K562 (cell line): ENCODE measurements around the gene NR3C1. TPM values are rescaled to one million over a fixed set of nuclear protein-coding genes. Genes with fewer than 3 reads are reported as not detected.

Experiments
- ATAC-seq: fragments of 200-7000 bp; cut with Tn5 transposase; 3 replicates; pipeline ENCODE4 v1.9.1; 2020; ENCODE audit warnings: moderate library complexity
- BruUV-seq: library from RNA; stranded (reverse); fragments of 400-500 nt; replicated peaks from 2 replicates; lab custom pipeline; 2021; lab: Mats Ljungman, UMichigan
- CTCF ChIA-PET: fragments of 300-600 bp; formaldehyde crosslinking; extraction: SDS; loops from one replicate; lab custom pipeline; 2021; ENCODE audit warnings: low intra/inter-chr PET ratio; lab: Yijun Ruan, JAX
- POLR2A ChIA-PET: fragments of 300-600, 350-650 bp; sonication (Branson Sonifier 250); formaldehyde crosslinking; extraction: SDS; loops from one replicate; lab custom pipeline; 2021; ENCODE audit warnings: antibody characterized with exemption, inconsistent platforms; lab: Yijun Ruan, JAX
- DNase-seq, 4 experiments: peaks; one replicate each; pipeline versions ENCODE4 v3.0.0 to v3.0.0-alpha.2; 2011 to 2018; ENCODE audit warnings: low spot score in 3 of 4, mixed read lengths in 3 of 4; ENCODE audit errors: extremely low read depth in 1 of 4
- FAIRE-seq: peaks from 2 replicates; lab custom pipeline; 2011; peaks lifted over from hg19 to GRCh38; lab: Jason Lieb, UNC
- H2AFZ ChIP-seq: 2 replicates; pipeline ENCODE4 v1.6.0; 2011; ENCODE audit warnings: low read depth, low read length, control low read depth, inconsistent platforms
- H3K27ac ChIP-seq: fragments of 200-600 bp; 3 replicates; pipeline ENCODE4 v1.8.0; 2011; ENCODE audit warnings: low read depth, mild to moderate bottlenecking, control low read depth, inconsistent platforms, low read length, moderate library complexity, mixed read lengths; ENCODE audit errors: extremely low read depth
- H3K27me3 ChIP-seq, 2 experiments: fragments of 300-600 bp in 1 of 2; 2 replicates in 1 of 2; 3 replicates in 1 of 2; pipeline versions ENCODE4 v1.6.0 to v1.8.0; 2011; ENCODE audit warnings: inconsistent platforms in 2 of 2, low read length in 2 of 2, mild to moderate bottlenecking in 1 of 2, mixed read lengths in 1 of 2, moderate library complexity in 1 of 2; ENCODE audit not compliant: control insufficient read depth in 2 of 2, insufficient read depth in 2 of 2
- H3K36me3 ChIP-seq: fragments of 300-600 bp; 3 replicates; pipeline ENCODE4 v1.8.0; 2011; ENCODE audit warnings: mild to moderate bottlenecking, low read length, inconsistent platforms; ENCODE audit not compliant: control insufficient read depth, insufficient read depth
- H3K4me1 ChIP-seq, 2 experiments: fragments of 200-600 bp in 1 of 2; replicated peaks in 1 of 2; 2 replicates in 1 of 2; 3 replicates in 1 of 2; pipeline versions ENCODE4 v1.5.1 to v1.8.0; 2011; ENCODE audit warnings: inconsistent platforms in 2 of 2, low read length in 2 of 2, mild to moderate bottlenecking in 1 of 2, mixed read lengths in 1 of 2, moderate library complexity in 1 of 2; ENCODE audit not compliant: control insufficient read depth in 2 of 2, insufficient read depth in 2 of 2
- H3K4me2 ChIP-seq: 2 replicates; pipeline ENCODE4 v1.6.1; 2011; ENCODE audit warnings: low read length, control low read depth, inconsistent platforms, mixed read lengths; ENCODE audit not compliant: insufficient read depth
- H3K4me3 ChIP-seq: fragments of 200-600 bp; sonication (generic), shearing (Covaris generic); 2 replicates; pipeline ENCODE4 v1.5.1; 2016; ENCODE audit warnings: control low read depth, inconsistent platforms
- H3K79me2 ChIP-seq: fragments of 200-600 bp; 3 replicates; pipeline ENCODE4 v1.8.0; 2011; ENCODE audit warnings: low read length, inconsistent platforms; ENCODE audit not compliant: control insufficient read depth, insufficient read depth
- H3K9ac ChIP-seq, 2 experiments: 2 replicates each; pipeline versions ENCODE4 v1.6.0 to v1.6.1; 2011; ENCODE audit warnings: low read depth in 2 of 2, low read length in 2 of 2, control low read depth in 1 of 2, inconsistent platforms in 1 of 2, mild to moderate bottlenecking in 1 of 2, mixed read lengths in 1 of 2; ENCODE audit not compliant: insufficient read depth in 1 of 2
- H3K9me1 ChIP-seq: one replicate; pipeline ENCODE4 v1.6.0; 2011; ENCODE audit warnings: inconsistent platforms, mild to moderate bottlenecking, low read length, moderate library complexity; ENCODE audit not compliant: control insufficient read depth, insufficient read depth
- H3K9me3 ChIP-seq: replicated peaks from 2 replicates; pipeline ENCODE4 v1.5.1; 2011; ENCODE audit warnings: low read depth, low read length, inconsistent platforms; ENCODE audit not compliant: control insufficient read depth, insufficient read depth
- H4K20me1 ChIP-seq: replicated peaks from 2 replicates; pipeline ENCODE4 v1.6.1; 2011; ENCODE audit warnings: low read length, inconsistent platforms, mixed read lengths; ENCODE audit not compliant: control insufficient read depth, insufficient read depth
- CBX3 ChIP-seq, 2 experiments: IDR thresholded peaks; 1 replicate in 1 of 2; 2 replicates in 1 of 2; pipeline ENCODE4 v1.6.1; 2012; ENCODE audit warnings: inconsistent platforms in 2 of 2, low read length in 2 of 2, borderline replicate concordance in 1 of 2, control low read depth in 1 of 2
- JUND ChIP-seq, 2 experiments: IDR thresholded peaks; 2 replicates in 1 of 2; 3 replicates in 1 of 2; pipeline ENCODE4 v1.6.1; 2011; ENCODE audit warnings: borderline replicate concordance in 2 of 2, low read depth in 2 of 2, low read length in 2 of 2, improper control_type of control experiment in 1 of 2, missing biosample characterization in 1 of 2, missing genetic modification characterization in 1 of 2, missing genetic modification reagents in 1 of 2
- ZNF274 ChIP-seq: IDR thresholded peaks from 2 replicates; pipeline ENCODE4 v1.6.1; 2011; ENCODE audit warnings: low read depth, mild to moderate bottlenecking, low read length, moderate library complexity, borderline replicate concordance
- WGBS: fragments of 100-300 bp; shearing (Covaris generic); methylation state at CpG from one replicate; pipeline ENCODE4 v1.1.6; 2016; ENCODE audit warnings: low coverage, mixed read lengths; ENCODE audit not compliant: insufficient coverage; ENCODE audit errors: missing lambda C conversion rate; 5-methylcytosine and 5-hydroxymethylcytosine counted together
- in situ Hi-C: fragments of 300-500 bp; cut with MboI; formaldehyde crosslinking; loops from 4 replicates; pipeline ENCODE4 v1.15.0; 2018; ENCODE audit warnings: inconsistent platforms, mixed read lengths
- intact Hi-C: fragments of 100-400 bp; cut with micrococcal nuclease; formaldehyde crosslinking; loops from 2 replicates; pipeline ENCODE4 v1.14.2; 2022
- polyA plus RNA-seq, 8 experiments: library from polyadenylated mRNA; depleted of rRNA in 4 of 8; stranded (reverse) in 5 of 8; unstranded in 3 of 8; fragments of >200 nt; fragmentation: Nextera tagmentation in 2 of 8; fragmentation: Illumina TruSeq in 1 of 8; extraction: Ambion mirVana in 2 of 8; extraction: Trizol in 1 of 8; gene quantifications; 2 replicates each; pipeline versions ENCODE4 v1.2.1 to v1.2.3, GENCODE V29; 2011 to 2014; ENCODE audit warnings: inconsistent platforms in 1 of 8, missing spikeins in 1 of 8
- total RNA-seq, 7 experiments: library from RNA; depleted of rRNA in 6 of 7; stranded (reverse); fragments of >200 nt in 6 of 7; fragmentation: Illumina TruSeq in 2 of 7; extraction: Trizol in 2 of 7; gene quantifications; 2 replicates each; pipeline versions ENCODE4 v1.2.1 to v1.2.3, GENCODE V29; 2011 to 2021; ENCODE audit warnings: low replicate concordance in 1 of 7

NR3C1 gene
- total and polyA plus RNA-seq, 9 of the 15 experiments (the other 6 are each of a cell fraction or from before 2014, with no cell fraction given): 8.2 to 36.0 (median 15.0) TPM

DNA sequence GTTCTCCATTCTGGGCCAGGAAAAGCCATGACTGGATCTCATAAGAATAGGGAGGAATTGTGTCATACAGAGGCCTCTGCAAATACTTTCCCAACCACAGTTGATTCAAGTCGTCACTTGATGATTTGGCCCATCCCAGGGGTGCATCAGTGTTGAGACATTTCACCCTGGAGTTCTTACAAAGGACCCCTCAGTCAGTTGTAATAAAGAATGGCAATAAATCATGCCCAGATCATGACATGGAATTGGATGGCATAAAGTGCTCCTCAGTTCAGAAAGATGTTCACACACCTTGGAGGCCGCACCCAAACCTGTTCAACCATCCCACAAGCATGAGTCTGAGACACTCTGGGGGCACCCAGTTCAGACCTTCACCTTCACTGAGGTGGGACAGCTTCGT, 168.1 kb downstream of the NR3C1 start:
- H3K4me3 ChIP-seq: no peak overlapping the region
- CTCF ChIA-PET: interaction anchor here (0.7 kb wide), 1 partner anchor 8 kb away, joined by 3 read pairs; no protein-coding TSS in a partner anchor
- 47% methylated on average over 3 of the region's 3 CpGs for WGBS

DNA sequence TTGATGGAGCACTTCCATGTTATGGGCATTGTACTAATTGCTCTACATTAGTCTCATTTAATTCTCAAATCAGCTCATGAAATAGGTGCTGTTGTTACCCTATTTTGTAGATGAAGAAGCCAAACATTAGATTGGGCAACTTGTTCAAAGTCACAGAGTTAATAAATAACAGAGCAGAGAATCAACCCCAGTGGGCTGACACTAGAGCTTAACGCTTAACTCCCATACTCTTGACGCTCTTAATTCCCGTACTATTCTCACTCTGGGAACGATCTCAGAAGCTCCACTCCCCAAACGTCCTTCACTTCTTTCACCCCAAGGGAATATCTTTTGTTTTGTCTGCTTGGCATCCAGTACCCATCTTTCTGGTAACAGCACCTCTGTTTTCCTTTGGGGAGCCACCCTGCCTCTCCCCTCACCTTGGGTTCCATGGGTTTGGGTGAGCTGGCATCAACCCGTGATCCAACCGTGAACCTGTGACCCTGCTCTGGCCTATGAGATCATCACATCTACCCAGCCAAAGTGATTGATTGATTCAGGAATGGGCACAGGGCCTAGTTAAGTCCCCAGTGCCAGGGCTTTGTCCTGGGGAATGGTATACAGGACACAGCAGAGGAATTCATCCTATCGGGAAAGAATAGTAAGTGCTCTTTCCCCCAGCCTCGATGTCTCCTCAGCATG, 169.2 kb downstream of the NR3C1 start:
- Histone ChIP-seq H2AFZ (no peak overlapping the region), H4K20me1 (no peaks in the 10 kb centered on the region), H3K36me3 (no peaks in the 10 kb centered on the region), H3K9ac (no peak overlapping the region), H3K9me3 (no peaks in the 10 kb centered on the region), H3K4me3 (no peak overlapping the region), H3K9me1 (no peaks in the 10 kb centered on the region), H3K4me2 (no peak overlapping the region), H3K27ac (no peak overlapping the region), H3K27me3 (no peaks in the 10 kb centered on the region), H3K79me2 (no peaks in the 10 kb centered on the region), H3K4me1 (peaks cover 0 to 4% of the 10 kb centered on the region in 2 experiments; a peak in 2 of 5 replicates)
- FAIRE-seq: no peak
- no peak for TF ChIP-seq CBX3 (IDR thresholded peaks at IDR 0.05; ENCODE audit: borderline replicate concordance in 1 of 2, low read length in 2 of 2)
- in situ Hi-C loops: no loop called here
- intact Hi-C loops: no loop called here
- POLR2A ChIA-PET: interaction anchor here (2.7 kb wide), 1 partner anchor 10 kb away, joined by 12 read pairs; no protein-coding TSS in a partner anchor
- no TSS peak for BruUV-seq
- DNase-seq: no peak
- ATAC-seq: no peak
- CTCF ChIA-PET: no interaction called here
- WGBS: 62% methylated on average over 9 of the region's 9 CpGs

More for the DNA sequence above, 168.1 kb downstream of the NR3C1 start:
- no TSS peak for BruUV-seq
- Histone ChIP-seq H2AFZ (no peak overlapping the region), H3K79me2 (no peaks in the 10 kb centered on the region), H3K9me1 (no peaks in the 10 kb centered on the region), H3K9ac (no peak overlapping the region), H3K4me2 (no peak overlapping the region), H4K20me1 (no peaks in the 10 kb centered on the region), H3K4me1 (peaks cover 0 to 4% of the 10 kb centered on the region in 2 experiments; a peak in 3 of 5 replicates), H3K27me3 (no peaks in the 10 kb centered on the region), H3K27ac (no peak overlapping the region), H3K9me3 (no peaks in the 10 kb centered on the region), H3K36me3 (no peaks in the 10 kb centered on the region)
- intact Hi-C loops: no loop called here
- POLR2A ChIA-PET: interaction anchor here (2.7 kb wide), 1 partner anchor 11 kb away, joined by 12 read pairs; no protein-coding TSS in a partner anchor
- no peak for DNase-seq
- TF ChIP-seq ZNF274 (no peak), JUND (IDR thresholded peaks at IDR 0.05; ENCODE audit: borderline replicate concordance, low read depth, low read length) (no peak), JUND (tag; IDR thresholded peaks at IDR 0.05; ENCODE audit: borderline replicate concordance, low read depth, low read length) (no peak)
- FAIRE-seq: no peak
- no peak for ATAC-seq
- in situ Hi-C loops: no loop called here
